NCI-H1436 (cell line): ENCODE results near the gene DNAJC18.
"Not testable (repeated sequence)": the region's sequence is repeated elsewhere in the genome, so short reads cannot be mapped to it uniquely, and the experiment has no call there.

ENCODE experiments used
- DNase-seq: peaks from one replicate; lab custom pipeline; 2025; lab: John Stamatoyannopoulos, UW

DNAJC18 gene

GRCh38 chr5:139388198-139388821 lies 51.0 kb downstream of the DNAJC18 start:
- peak; percentile 77 for DNase-seq

- no peak for DNase-seq
Measured at GRCh38 chr5:139387611-139388197, 51.6 kb downstream of the DNAJC18 start.

GRCh38 chr5:139386956-139387355 lies 52.4 kb downstream of the DNAJC18 start:
- not testable (repeated sequence) for DNase-seq

- no peak for DNase-seq
Measured at GRCh38 chr5:139386050-139386438, 53.3 kb downstream of the DNAJC18 start.

GRCh38 chr5:139385061-139386049 lies 54.0 kb downstream of the DNAJC18 start:
- DNase-seq: no peak

- no peak for DNase-seq
Measured at GRCh38 chr5:139384591-139385051, 54.7 kb downstream of the DNAJC18 start.

- no peak for DNase-seq
Measured at GRCh38 chr5:139383993-139384590, 55.2 kb downstream of the DNAJC18 start.

GRCh38 chr5:139383275-139383992 lies 55.9 kb downstream of the DNAJC18 start, which contains the start of gene SLC23A1:
TSS of gene SLC23A1 (minus strand) at chr5:139383297. CDS start at chr5:139383253, 44 bp downstream.
- DNase-seq: no peak

GRCh38 chr5:139382807-139383206 lies 56.5 kb downstream of the DNAJC18 start:
- no peak for DNase-seq

- peak; percentile 4 for DNase-seq
Measured at GRCh38 chr5:139381837-139382761, 57.2 kb downstream of the DNAJC18 start.

- DNase-seq: no peak
Measured at GRCh38 chr5:139379626-139380449, 59.5 kb downstream of the DNAJC18 start.

- no peak for DNase-seq
Measured at GRCh38 chr5:139378941-139379361, 60.4 kb downstream of the DNAJC18 start.

- DNase-seq: no peak
Measured at GRCh38 chr5:139378101-139378825, 61.1 kb downstream of the DNAJC18 start.

- no peak for DNase-seq
Measured at GRCh38 chr5:139377226-139377625, 62.1 kb downstream of the DNAJC18 start.

- DNase-seq: no peak
Measured at GRCh38 chr5:139376364-139376763, 63.0 kb downstream of the DNAJC18 start.

GRCh38 chr5:139374909-139375308 lies 64.4 kb downstream of the DNAJC18 start:
- DNase-seq: no peak

GRCh38 chr5:139371482-139372435 lies 67.6 kb downstream of the DNAJC18 start:
- no peak for DNase-seq

- DNase-seq: no peak
Measured at GRCh38 chr5:139369181-139369580, 70.1 kb downstream of the DNAJC18 start.
